Omental fat pad (tissue), 4 donors: ENCODE results near the gene NR2E3. TPM values are rescaled to one million over a fixed set of nuclear protein-coding genes. Genes with fewer than 3 reads are reported as not detected.
A peak's percentile ranks its signal among the peaks of the same experiment; 100 is the strongest.

Experiments used
- ATAC-seq: fragments of 150-250 bp; one replicate; pipeline ENCODE4 v1.9.1; 2016; ENCODE audit warnings: mild to moderate bottlenecking, moderate library complexity; ENCODE audit not compliant: low FRiP score
- DNase-seq: peaks from one replicate; pipeline ENCODE4 v3.0.0-alpha.2; 2019; ENCODE audit warnings: low spot score
- CTCF ChIP-seq, 3 donors: fragments of 450-650 bp; IDR thresholded peaks; one replicate each; pipeline ENCODE4 v1.5.1; 2016 to 2017; ENCODE audit warnings: antibody characterized with exemption in 3 of 3, mild to moderate bottlenecking in 3 of 3, moderate library complexity in 2 of 3
- total RNA-seq, 4 donors: library from RNA; depleted of rRNA; stranded (reverse); fragments of >200 nt; gene quantifications; one replicate each; pipeline ENCODE4 v1.1.0, GENCODE V29; 2016

The NR2E3 gene
- total RNA-seq, 4 donors from 2014 or later = 0.24 to 0.56 TPM; not detected in 2

- ATAC-seq (no peak), DNase-seq (no peak)
- no peak for TF ChIP-seq CTCF (IDR thresholded peaks at IDR 0.05)
These were observed 20.3 kb upstream of the NR2E3 start for GRCh38 chr15:71790081-71790480.

DNA sequence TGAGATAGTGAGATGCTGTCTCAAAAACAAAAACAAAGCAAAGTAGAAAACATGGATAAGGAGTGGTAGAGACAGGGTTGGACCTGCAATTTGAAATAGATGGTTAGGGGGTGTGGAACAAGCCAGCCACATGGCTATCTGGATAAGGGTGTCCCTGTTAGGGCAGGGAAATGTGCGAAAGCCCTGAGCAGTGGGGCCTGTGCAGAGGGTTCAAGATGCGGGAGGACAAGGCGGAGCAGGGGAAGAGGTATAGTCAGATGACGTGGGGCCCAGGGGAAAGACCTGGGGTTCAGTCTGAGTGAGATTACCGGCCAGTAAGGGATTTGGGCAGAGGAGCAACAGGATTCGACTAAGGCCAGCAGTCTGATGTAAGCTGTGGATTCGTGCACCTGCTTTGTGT, 18.4 kb upstream of the NR2E3 start:
- TF ChIP-seq CTCF (IDR thresholded peaks at IDR 0.05) = no peak
- no peak for DNase-seq
- ATAC-seq = no peak

- no peak for TF ChIP-seq CTCF (IDR thresholded peaks at IDR 0.05)
- ATAC-seq = no peak
- no peak for DNase-seq
These were observed 17.8 kb upstream of the NR2E3 start for GRCh38 chr15:71792521-71792920.

DNA sequence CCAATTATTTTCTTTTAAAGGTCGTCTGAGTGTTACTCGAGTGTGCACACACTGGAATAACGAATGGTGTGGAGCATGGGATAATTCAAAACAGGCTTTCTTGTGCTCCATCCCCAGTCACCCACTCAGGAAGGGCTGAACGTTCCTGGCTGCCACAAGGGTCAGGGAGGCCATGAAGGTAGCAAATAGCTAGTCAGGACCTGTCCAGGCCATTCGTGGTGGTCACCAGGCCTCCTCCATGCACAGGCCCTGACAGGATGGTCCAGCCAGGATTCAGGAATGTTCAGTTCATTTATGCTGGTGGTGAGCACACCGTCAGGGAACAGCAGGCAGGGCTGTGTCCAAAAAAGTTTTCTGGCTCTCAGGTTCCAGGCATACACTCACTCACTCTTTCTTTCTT, 11.7 kb upstream of the NR2E3 start:
- no peak for TF ChIP-seq CTCF (IDR thresholded peaks at IDR 0.05)
- DNase-seq (no peak), ATAC-seq (no peak)

- ATAC-seq = no peak
These were observed 10.2 kb upstream of the NR2E3 start for GRCh38 chr15:71800190-71800589.

GRCh38 chr15:71800835-71801745, 9.3 kb upstream of the NR2E3 start:
- TF ChIP-seq CTCF (IDR thresholded peaks at IDR 0.05) = peak in 2 of 3 donors; percentile 55 to 65
- DNase-seq = no peak

More at GRCh38 chr15:71800190-71800589, 10.2 kb upstream of the NR2E3 start:
- no peak for DNase-seq
- no peak for TF ChIP-seq CTCF (IDR thresholded peaks at IDR 0.05)

More at GRCh38 chr15:71800835-71801745, 9.3 kb upstream of the NR2E3 start:
- no peak for ATAC-seq
